ENCODE data around the gene VDAC1.
A peak's percentile ranks its signal among the peaks of the same experiment; 100 is the strongest.
"Not testable (repeated sequence)": the region's sequence is repeated elsewhere in the genome, so short reads cannot be mapped to it uniquely, and the experiment has no call there.

The VDAC1 gene, protein sequence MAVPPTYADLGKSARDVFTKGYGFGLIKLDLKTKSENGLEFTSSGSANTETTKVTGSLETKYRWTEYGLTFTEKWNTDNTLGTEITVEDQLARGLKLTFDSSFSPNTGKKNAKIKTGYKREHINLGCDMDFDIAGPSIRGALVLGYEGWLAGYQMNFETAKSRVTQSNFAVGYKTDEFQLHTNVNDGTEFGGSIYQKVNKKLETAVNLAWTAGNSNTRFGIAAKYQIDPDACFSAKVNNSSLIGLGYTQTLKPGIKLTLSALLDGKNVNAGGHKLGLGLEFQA

DNA sequence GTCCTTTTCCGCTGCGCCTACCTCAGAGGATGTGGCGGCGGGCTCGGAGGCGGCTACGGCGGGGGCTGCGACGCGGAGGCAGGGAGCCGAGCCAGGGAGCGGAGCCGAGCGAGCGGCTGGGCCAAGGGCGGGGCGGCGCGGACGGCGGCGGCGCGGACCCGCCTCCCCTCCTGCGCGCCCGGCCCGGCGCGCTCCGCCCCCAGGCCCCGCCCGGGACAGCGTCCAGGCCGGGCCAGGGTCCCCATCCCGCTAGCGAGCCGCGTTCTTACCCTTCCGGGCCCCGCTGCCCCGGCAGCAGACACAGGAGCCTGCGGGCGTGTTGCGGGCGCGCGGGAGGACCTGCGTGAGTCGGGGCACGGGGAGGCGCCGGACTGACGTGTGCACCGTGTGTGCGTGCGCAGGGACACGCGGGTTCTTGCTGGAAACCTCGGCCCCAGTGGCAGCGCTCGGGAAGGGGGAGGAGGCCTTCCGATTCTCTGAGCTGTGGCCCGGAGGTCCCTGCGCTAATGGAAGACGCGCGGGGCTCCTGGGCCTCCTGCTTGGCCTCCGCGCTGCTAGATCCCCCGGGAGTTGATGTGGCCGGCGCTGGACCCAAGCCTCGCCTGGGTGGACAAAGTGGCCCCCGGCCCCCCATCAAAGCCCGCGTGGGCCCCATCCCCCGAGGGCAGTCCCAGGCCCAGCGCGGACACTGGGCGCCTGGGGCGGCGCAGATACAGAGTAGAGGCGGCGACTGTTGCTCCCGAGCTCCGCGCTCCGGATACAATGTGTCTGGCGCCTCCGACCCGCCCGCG is at the start of gene VDAC1:
Gene VDAC1 (minus strand): TSS at position 350 of the 791 bp plus-strand sequence. CDS start 11,963 bp downstream, outside the sequence.
- peak; percentile 85 for DNase-seq

DNA sequence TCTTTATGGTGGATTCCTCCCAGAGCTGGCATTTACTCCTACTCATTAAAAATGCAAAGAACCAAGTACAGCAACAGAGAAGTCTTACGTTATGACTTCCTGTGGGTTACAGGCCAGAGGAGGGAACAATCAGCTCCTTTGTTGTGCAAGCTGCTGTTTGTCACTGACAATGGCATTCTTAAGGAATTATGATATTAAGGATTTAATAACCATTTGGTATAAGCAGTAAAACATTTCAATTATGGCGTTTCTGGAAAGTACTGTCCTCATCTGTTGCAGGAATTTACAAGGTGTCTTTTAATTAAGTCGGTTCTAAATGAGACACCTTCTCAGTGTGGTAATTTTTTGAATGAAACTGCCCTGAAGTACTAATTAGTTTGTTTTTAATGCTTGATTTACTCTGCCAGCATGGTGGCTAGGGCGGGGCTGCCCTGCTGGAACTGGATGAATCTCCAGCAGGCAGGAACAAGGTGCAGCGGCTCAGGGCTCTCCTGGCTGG is 49.1 kb upstream of the VDAC1 start:
- DNase-seq: no peak

DNA sequence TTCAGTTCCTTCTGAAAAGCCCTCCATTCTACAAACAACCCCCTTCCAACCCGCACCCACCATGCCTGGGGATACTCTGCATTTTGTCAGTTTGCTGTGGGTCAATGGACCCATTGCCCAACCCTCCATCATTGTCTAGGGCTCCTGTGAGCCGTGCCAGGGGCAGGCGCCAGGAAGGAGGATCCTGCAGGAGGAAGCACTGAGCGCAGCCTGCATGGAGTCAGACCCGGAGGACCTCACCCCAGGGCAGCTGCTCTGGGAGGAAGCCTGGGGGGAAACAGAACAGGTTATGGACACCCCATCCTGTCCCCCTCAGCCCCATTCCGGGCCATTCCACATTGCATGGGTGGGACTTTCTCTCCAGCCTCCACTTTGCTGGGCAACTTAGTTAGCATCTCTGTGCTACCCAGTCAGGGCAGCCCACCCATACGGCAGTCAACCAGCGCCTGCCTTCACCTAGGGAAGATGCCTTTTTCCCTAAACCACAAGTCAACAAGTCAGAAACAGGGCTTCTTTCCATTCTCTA is 48.6 kb upstream of the VDAC1 start:
- no peak for DNase-seq

DNA sequence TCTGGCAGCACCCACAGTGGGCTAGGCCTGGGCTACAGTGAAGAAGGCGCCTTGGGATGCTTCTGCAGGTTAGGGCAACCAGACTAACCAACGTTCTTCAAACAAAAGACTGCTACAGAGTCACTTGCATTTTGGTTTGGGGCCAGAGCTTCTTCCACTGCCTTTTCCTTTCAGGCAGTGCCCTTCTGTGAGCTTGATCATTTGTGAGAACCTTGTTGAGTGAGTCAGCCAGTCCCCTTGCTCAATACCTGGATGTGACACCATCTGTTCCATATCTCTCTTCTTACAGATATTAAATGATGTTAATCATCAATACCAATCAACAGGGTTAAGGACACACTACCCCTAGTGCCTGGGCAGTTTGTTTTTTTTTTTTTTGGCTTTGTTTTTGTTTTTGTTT is 46.5 kb upstream of the VDAC1 start:
- no peak for DNase-seq

DNA sequence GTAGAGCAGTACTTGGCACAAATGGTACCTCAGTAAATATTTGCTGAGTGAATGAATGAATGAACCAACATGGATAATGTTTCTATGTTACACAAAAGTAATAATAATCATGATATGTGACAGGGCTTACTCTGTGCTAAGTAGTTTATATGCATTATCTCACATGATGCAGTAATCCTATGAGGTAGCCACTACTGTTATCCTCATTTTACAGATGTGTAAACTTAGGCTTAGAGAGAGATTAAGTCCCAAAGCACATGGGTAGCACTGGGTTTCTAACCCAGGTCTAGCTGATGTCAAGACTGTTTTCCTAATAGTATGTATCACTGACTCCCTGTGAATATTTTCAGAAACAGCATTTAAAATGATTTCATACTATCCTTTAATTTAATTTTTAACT is 44.1 kb upstream of the VDAC1 start:
- no peak for DNase-seq

DNA sequence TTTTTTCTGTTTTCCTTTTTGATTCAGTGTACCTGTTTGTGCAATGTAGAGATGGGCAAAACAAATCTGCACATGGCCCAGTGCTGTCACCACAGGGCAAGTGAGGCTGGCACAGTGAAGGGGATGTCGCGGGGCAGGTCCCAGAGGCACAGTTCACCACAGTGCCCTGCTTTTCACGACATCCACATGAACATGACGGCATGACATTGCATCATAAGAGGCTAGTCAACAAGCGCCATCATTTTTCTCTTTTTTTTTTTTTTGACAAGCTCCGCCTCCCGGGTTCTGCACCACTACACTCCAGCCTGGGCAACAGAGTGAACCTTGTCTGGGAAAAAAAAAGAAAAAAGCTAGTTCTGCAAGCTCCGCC is 42.9 kb upstream of the VDAC1 start:
- no peak for DNase-seq

DNA sequence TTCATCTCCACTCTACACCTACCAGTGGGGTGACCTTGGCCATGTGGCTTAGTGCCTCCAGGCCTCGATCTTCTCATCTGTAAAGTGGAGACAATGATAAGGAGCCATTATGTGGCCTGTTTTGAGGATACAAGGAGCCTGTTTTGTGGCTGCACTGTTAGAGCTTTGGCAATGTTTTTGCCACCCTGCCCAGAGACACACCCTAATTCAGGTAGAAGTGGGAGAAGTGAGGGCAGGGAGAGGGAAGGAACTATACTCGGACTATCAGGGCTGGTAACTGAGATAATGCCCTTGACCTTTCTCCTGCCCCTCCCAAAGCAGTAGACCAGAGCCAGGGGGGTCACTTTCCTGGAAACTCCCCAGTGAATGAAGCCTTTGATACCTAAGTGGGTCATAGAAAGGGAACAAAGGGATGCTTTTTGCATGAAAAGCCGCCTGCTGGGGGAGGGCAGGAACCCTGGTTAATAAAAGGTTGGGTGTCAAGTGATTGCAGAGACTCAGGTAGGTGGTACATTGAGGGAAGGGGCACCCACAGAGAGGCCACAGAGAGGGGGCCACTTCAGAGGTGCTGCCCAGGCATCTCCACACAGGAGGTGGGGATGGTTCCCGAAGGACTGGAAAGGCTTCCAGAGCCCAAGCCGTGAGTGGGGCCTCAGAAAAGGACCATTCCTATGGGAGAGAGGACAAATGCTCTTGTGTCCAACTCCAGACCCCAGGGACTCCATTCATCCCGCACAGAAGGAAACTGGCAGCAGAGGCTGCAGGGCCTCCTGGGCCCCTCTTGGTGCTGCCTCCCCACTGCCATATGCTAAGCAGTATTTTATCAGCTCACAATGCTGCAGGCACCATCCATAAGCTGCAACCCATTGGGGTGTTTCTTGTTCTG is 42.3 kb upstream of the VDAC1 start:
- no peak for DNase-seq

DNA sequence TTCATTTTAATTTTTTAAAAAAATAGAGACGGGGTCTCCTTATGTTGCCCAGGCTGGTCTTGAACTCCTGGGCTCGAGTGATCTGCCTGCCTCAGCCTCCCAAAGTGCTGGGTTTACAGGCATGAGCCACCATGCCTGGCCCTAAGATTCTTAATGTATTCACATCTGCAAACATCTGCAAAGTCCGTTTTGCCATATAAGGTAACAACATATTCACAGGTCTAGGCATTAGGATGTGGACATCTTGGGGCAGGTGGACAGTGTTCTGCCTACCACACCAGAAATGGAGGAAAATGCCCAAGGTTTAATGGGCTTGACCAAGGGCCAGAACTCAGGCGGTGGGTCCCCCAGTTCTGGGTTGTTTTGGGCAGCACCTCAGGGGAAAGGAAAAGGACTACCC is 41.6 kb upstream of the VDAC1 start:
- DNase-seq: no peak

DNA sequence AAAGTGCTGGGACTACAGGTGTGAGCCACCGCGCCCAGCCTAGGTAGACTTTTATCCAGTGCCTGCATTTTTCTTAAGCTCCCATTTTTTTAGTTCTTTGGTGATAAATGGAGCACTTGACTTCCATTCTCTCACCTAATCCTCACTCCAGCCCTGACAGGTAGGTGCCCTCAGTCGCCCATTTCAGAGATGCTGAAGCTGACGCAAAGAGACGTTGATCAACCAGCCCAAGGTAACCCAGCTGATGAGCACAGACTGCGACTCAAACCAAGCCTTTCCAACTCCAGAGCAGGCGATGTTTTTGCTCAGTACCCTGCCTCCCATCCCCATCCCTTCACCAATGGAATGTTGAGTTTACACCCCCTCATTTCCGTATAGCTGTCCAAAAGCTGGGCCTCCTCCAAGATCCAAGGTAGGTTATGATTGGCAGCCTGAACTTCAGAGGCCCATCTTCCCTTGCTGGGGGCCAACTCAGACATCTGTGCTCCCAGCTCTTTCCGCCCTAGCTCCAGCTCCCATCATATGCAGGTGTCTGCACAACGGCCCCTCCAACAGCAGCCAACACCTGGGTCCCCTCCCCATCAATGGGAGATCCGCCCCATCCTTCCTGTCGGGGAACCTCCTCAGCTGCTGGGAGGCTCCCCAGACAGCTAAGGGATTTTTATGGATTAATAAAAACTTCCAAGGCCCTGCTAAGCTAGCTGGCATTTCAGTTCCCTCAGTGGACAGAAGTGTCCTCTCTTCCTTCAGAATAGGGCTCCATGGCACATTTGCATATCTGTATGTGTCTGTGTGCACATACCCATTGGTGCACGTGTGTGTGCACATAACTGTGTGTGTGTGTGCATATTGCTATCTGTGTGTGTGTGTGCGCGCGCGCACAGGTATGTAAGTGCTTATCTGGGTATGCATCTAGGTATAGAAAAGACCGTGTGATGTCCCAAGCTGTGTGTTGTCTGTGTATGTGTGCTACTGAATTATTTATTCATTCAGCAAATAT is 39.3 kb upstream of the VDAC1 start:
- DNase-seq: no peak

DNA sequence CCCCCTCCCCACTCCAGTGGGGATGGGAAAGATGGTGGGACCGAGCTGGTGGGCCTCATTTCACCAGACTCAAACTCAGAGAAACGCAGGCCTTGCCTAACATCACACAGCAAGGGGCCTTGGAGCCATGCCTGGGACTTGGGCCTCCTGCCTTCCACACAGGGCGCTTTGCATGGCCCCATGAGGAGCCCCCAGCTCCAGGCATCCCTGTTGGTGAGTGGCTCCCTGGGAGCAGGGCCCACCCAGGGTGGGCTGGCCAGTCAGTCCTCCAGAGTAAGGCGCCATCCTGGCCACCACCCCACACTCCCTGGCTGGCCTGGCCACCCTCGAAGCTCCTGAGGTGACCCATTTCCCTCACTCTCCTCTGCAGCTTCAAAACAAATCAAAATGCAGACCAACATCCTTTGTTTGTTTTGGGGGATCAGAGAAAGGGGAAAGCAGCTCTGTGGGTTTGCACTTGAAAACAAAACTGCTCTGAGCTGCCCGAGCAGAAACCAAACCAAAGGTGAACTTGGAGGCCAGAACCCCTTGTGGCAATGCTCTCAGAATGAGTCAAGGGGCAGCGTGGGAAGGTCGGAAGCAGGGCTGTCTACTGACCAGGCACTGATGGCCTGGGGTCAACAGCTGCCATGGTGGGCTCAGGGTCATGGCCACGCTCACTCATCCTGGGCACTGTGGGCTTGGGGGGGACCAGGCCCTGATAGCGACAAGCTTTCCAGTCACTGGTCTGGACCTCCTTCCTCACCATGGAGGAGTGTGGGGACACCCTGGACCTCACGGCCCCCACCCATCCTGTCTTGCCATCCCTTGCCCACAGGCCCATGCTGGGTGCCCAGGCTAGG is 37.0 kb upstream of the VDAC1 start:
- no peak for DNase-seq

DNA sequence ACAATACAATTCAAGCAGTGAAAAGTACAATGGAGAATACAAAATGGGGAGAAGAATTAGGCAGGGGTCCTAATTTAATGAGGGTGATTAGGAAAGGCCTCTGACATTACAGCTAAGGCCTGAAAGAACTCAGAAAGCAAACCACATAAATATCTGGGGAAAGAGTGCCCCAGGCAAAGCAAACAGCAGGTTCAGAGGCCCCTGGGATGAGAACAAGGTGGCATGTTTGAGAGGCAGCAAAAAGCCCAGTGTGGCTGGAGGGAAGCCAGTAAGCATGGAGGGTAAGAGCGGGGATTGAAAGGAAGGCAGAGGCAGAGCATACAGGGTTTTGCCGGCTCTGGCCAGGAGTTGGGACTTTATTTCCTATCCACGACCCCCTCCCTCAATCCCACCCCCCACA is 33.4 kb upstream of the VDAC1 start:
- no peak for DNase-seq

DNA sequence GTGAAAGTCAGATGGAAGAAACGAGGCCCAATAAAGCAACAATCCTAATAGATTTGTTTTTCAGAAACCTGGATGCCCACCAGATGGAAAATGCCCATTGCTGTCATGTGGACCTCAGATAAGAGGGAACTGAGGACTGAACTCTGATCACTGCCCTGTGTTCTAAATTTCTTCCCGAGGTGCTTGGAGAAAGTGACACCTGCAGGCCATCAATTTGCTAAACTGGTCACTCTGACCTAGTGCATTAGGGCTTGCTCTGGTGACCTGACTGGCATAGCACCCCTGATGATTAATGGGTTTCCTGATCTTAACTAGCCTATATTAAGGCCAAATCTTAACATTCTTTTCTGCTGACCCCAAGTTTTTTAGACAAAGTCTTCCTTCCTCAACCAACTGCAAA is 32.4 kb upstream of the VDAC1 start:
- DNase-seq: no peak

DNA sequence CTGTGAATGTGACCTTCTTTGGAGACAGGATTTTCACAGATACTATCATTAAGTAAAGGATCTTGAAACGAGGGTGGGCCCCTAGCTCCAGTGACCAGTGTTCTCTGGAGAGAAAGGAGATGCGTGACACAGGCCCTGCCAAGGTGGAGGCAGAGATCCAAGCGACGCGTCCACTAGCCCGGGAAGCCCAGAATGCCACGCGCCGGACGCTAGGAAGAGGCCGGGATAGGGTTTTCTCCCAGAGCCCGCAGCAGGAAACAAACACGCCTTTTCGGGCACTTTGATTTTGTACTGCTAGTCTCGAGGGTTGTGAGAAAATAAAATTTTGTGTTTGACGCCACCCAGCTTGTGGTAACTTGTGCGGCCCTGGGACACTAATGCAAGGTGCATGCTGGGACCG is 29.6 kb upstream of the VDAC1 start:
- no peak for DNase-seq

DNA sequence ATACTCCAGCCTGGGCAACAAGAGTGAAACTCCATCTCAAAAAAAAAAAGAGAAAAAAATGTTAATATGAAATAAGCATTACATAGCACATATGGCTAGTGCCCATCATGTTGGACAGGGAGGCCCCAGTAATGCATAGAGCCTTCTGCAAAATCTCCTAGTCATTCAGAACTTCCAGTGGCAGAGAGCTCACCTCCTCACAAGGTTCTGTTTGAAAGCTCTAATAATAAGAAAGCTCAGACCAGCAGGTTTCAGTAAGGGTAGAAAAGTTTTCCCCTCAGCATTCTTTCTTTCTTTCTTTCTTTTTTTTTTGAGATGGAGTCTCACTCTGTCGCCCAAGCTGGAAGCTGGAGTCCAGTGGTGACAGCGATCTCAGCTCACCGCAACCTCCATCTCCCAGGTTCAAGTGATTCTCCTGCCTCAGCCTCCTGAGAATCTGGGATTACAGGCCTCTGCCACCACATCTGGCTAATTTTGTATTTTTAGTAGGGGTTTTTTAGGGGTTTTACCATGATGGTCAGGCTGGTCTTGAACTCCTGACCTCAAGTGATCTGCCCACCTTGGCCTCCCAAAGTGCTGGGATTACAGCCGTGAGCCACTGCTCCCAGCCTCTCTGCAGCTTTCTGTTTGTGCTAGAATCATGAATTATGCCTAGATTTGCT is 25.7 kb upstream of the VDAC1 start:
- DNase-seq: not testable (repeated sequence)

DNA sequence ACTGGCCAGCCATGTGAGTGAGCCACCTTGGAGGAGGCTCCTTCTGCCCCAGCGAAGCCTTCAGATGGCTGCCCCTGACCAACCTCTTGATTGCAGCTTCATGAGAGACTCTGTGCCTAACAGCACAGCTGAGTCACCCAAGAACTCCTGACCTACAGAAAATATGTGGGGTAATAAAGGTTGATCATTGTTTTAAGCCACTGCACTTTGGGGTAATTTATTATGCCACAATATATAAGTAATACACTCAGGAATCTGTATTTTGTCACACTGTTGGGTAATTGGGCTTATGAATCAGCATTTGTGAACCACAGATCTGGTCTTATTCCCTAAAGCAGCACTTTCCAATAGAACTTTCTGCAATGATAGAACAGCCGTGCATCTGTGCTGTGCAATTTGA is 24.4 kb upstream of the VDAC1 start:
- no peak for DNase-seq

DNA sequence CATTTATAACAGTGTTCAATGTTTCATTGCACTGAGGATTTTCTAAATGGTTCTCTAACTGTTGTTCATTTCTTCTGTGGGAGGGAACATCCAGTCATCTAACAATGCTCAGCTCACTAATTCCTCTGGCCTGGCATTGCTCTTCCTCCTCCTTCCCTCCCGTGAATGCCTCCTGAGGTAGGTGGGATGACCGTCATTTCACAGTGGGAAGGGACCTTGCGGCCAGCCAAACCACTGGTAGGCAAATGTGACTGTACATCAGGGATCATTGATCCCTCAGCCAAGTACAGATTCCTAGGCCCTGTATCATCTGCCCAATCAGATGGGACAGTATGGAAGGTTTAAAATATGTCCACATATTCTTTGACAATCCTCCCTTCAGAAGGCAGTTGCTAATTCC is 23.7 kb upstream of the VDAC1 start:
- no peak for DNase-seq

DNA sequence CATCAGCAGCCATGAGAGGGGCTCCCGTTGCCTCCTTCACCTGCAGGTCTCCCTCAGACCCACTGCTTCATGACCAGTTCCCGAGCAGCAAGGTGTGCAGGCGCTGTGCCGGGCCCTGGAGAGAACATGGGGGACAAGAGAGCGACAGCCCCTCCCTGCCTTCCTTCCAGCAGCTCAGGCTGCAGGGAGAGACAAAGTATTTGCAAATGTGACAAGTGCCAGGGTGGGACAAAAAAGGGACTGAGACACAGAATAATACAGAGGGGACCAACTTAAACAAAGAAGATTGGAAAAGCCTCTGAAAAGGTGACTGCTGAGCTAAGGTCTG is 22.5 kb upstream of the VDAC1 start:
- no peak for DNase-seq

DNA sequence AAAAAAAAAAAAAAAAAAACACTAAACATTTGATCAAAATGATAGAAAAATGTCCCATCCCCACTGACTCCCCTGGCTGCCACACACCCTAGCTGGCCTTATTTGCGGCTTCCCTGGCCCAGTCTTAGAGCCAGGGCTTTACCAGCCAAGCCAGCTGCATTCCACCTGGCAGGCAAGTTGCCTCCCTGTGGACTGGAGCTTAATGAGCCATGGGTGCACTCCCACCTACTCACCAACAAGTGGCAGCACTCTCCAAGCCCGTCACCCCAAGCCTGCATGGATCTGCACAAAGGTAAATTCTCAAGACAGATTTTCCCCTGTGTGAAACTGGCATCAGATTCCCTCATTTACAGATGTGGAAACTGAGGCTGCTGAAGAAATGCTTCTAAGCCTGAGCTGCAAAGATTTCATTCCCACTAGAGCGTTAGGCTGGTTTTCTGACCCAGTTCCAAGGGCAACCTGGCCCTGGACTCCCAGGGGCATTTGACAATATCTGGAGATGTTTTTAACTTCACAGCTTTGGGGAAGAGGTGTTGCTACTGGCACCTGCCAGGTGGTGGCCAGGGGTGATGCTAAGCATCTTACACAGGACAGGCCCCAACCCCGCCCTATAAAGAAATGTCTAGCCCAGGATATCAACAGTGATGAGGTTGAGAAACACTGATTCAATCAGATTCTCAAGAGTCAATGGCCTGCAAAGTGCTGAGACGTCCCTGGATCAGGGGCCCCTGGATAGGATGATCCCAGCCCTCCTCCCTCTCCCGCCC is 21.9 kb upstream of the VDAC1 start:
- DNase-seq: peak; percentile 57

DNA sequence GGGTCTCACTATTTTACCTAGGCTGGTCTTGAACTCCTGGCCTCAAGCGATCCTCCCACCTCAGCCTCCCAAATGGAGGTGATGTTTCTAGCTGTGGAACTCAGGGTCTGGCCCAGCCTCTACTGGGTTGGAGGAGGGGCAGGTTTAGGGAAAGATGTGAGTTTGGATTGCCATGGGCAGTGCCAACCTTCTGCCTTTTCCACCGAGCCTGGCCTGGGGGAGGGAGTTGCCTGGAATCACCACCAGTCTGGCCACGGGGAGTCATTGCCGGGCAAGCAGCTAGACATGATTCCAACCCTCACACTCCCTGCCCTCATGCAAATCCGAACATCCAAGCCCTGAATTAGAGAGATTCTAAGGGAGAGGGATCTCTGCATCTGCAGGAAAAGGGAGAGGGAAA is 21.0 kb upstream of the VDAC1 start:
- DNase-seq: no peak

DNA sequence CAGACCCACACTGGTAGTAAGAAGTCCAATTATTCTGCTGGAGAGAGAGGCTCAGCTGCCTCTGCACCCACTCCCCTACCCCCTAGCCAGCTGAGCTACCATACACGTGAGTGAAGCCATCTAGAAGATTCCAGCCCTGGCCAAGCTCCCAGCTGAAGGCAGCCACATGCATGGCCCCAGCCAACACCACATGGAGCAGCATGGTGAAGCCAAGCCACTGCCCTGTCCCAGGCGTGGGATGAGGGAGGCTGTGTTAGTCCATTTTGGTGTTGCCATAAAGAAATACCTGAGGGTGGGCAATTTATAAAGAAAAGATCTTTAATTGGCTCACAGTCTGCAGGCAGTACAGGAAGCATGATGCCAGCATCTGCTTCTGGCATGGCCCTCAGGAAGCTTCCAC is 20.0 kb upstream of the VDAC1 start:
- no peak for DNase-seq

Data from CD4-positive, alpha-beta T cell treated with Interleukin-15 for 1 hour (primary cell).